B cell (primary cell): ENCODE results near the gene PTCRA. TPM values are rescaled to one million over a fixed set of nuclear protein-coding genes. Genes with fewer than 3 reads are reported as not detected.
"Not testable (repeated sequence)": the region's sequence is repeated elsewhere in the genome, so short reads cannot be mapped to it uniquely, and the experiment has no call there.

Experiments
- ATAC-seq: fragments of 200-7000 bp; cut with Tn5 transposase; one replicate; pipeline ENCODE4 v1.10.0; 2021; ENCODE audit warnings: low read depth, mild to moderate bottlenecking, moderate number of reproducible peaks, moderate library complexity
- CTCF ChIA-PET: fragments of 350-600 bp; sonication (Branson Sonifier 250); formaldehyde crosslinking; loops from one replicate; lab custom pipeline; 2021; ENCODE audit warnings: antibody characterized with exemption, inconsistent platforms; lab: Charles Lee
- POLR2A ChIA-PET: fragments of 350-600 bp; sonication (Branson Sonifier 250); formaldehyde crosslinking; loops from one replicate; lab custom pipeline; 2021; ENCODE audit warnings: antibody characterized with exemption; lab: Charles Lee
- DNase-seq: peaks from one replicate; pipeline ENCODE4 v3.0.0; 2013
- H2AFZ ChIP-seq: 2 replicates; pipeline ENCODE4 v1.6.1; 2012; ENCODE audit warnings: mild to moderate bottlenecking, low read depth, low read length; ENCODE audit not compliant: insufficient read depth, poor library complexity, severe bottlenecking
- H3K27ac ChIP-seq, 2 donors: 1 replicate in 1 of 2; 2 replicates in 1 of 2; pipeline ENCODE4 v1.5.1; 2012 to 2013; ENCODE audit warnings: low read length in 2 of 2, mild to moderate bottlenecking in 2 of 2, moderate library complexity in 1 of 2
- H3K27me3 ChIP-seq, 4 experiments: fragments of 200-600 bp in 1 of 4; sonication (generic) in 1 of 4; replicated peaks in 1 of 4; 1 replicate in 2 of 4; 2 replicates in 2 of 4; pipeline versions ENCODE4 v1.6.1 to v1.7.0; 2013 to 2016; ENCODE audit warnings: low read length in 3 of 4, mild to moderate bottlenecking in 2 of 4, mixed read lengths in 1 of 4, moderate library complexity in 1 of 4; ENCODE audit not compliant: insufficient read depth in 4 of 4, control insufficient read depth in 3 of 4; ENCODE audit errors: control extremely low read depth in 1 of 4
- H3K36me3 ChIP-seq, 2 experiments: replicated peaks in 1 of 2; 1 replicate in 1 of 2; 2 replicates in 1 of 2; pipeline versions ENCODE4 v1.6.1 to v1.7.1; 2013; ENCODE audit warnings: low read length in 1 of 2; ENCODE audit not compliant: insufficient read depth in 2 of 2, control insufficient read depth in 1 of 2; ENCODE audit errors: control extremely low read depth in 1 of 2, extremely low read depth in 1 of 2
- H3K4me1 ChIP-seq, 2 donors: fragments of 200-600 bp in 1 of 2; sonication (generic) in 1 of 2; 1 replicate in 1 of 2; 2 replicates in 1 of 2; pipeline versions ENCODE4 v1.5.1 to v1.6.1; 2013 to 2017; ENCODE audit warnings: low read length in 2 of 2; ENCODE audit not compliant: control insufficient read depth in 2 of 2, insufficient read depth in 2 of 2
- H3K4me2 ChIP-seq: replicated peaks from 2 replicates; pipeline ENCODE3; 2012; ENCODE audit warnings: mild to moderate bottlenecking, low read depth, low read length; ENCODE audit not compliant: poor library complexity, severe bottlenecking
- H3K4me3 ChIP-seq, 5 experiments: fragments of 200-600 bp in 1 of 5; sonication (generic) in 1 of 5; 1 replicate in 3 of 5; 2 replicates in 2 of 5; pipeline versions ENCODE4 v1.5.1 to v1.7.0; 2011 to 2016; ENCODE audit warnings: low read length in 4 of 5, mild to moderate bottlenecking in 4 of 5, low read depth in 2 of 5, control low read depth in 1 of 5, moderate library complexity in 1 of 5; ENCODE audit not compliant: insufficient read depth in 1 of 5; ENCODE audit errors: control extremely low read depth in 1 of 5, extremely low read depth in 1 of 5
- H3K79me2 ChIP-seq: fragments of 200-600 bp; sonication (generic); one replicate; pipeline ENCODE4 v1.6.0; 2016; ENCODE audit warnings: low read length; ENCODE audit not compliant: control insufficient read depth, insufficient read depth
- H3K9ac ChIP-seq: fragments of 200-600 bp; sonication (generic); 2 replicates; pipeline ENCODE4 v1.6.1; 2017; ENCODE audit warnings: mild to moderate bottlenecking, low read length, moderate library complexity
- H3K9me3 ChIP-seq, 3 donors: one replicate each; pipeline versions ENCODE4 v1.6.1 to v1.7.1; 2013; ENCODE audit warnings: low read length in 2 of 3; ENCODE audit not compliant: control insufficient read depth in 2 of 3, insufficient read depth in 1 of 3; ENCODE audit errors: control extremely low read depth in 1 of 3
- H4K20me1 ChIP-seq: 2 replicates; pipeline ENCODE4 v1.6.0; 2012; ENCODE audit warnings: mild to moderate bottlenecking, low read length; ENCODE audit not compliant: insufficient read depth, control insufficient read depth, poor library complexity, severe bottlenecking
- H3K27ac Mint-ChIP-seq: one replicate; pipeline ENCODE4 v1.8.0; 2021; ENCODE audit warnings: mixed read lengths
- H3K27me3 Mint-ChIP-seq: one replicate; pipeline ENCODE4 v1.8.0; 2021; ENCODE audit warnings: mixed read lengths
- H3K4me1 Mint-ChIP-seq: one replicate; pipeline ENCODE4 v1.8.0; 2021; ENCODE audit warnings: mixed read lengths
- H3K4me3 Mint-ChIP-seq: one replicate; pipeline ENCODE4 v1.8.0; 2021; ENCODE audit warnings: mixed read lengths
- H3K9me3 Mint-ChIP-seq: one replicate; pipeline ENCODE4 v1.8.0; 2022; ENCODE audit warnings: mixed read lengths; ENCODE audit not compliant: insufficient read depth
- EZH2 ChIP-seq: IDR thresholded peaks from 2 replicates; pipeline ENCODE4 v1.6.1; 2012; ENCODE audit warnings: borderline replicate concordance, low read depth, mild to moderate bottlenecking, moderate library complexity, low read length; ENCODE audit not compliant: insufficient read depth, poor library complexity, severe bottlenecking
- WGBS: methylation state at CpG from one replicate; pipeline ENCODE4 v1.1.5; 2013; ENCODE audit warnings: missing lambda C conversion rate; ENCODE audit not compliant: insufficient coverage; 5-methylcytosine and 5-hydroxymethylcytosine counted together
- intact Hi-C: fragments of 100-400 bp; cut with micrococcal nuclease; formaldehyde crosslinking; loops from one replicate; pipeline ENCODE4 v1.10.0; 2022
- polyA plus RNA-seq: library from polyadenylated mRNA; depleted of rRNA; stranded (reverse); fragments of >200 nt; gene quantifications from 2 replicates; pipeline ENCODE4 v1.2.3, GENCODE V29; 2012
- total RNA-seq, 2 donors: library from RNA; stranded (reverse); fragments of 120-200 nt in 1 of 2; gene quantifications; 1 replicate in 1 of 2; 2 replicates in 1 of 2; pipeline versions ENCODE4 v1.2.3 to v1.2.4, GENCODE V29; 2013 to 2022
- TF ChIP-seq, protein P1 (sequence below): fragments of 200-600 bp; IDR thresholded peaks from one replicate; pipeline ENCODE4 v1.8.0; 2022; ENCODE audit warnings: antibody characterized with exemption, mild to moderate bottlenecking

The PTCRA gene
- total and polyA plus RNA-seq, 2 donors (not counting 1 experiment from before 2014, with no cell fraction given), result not detected

DNA sequence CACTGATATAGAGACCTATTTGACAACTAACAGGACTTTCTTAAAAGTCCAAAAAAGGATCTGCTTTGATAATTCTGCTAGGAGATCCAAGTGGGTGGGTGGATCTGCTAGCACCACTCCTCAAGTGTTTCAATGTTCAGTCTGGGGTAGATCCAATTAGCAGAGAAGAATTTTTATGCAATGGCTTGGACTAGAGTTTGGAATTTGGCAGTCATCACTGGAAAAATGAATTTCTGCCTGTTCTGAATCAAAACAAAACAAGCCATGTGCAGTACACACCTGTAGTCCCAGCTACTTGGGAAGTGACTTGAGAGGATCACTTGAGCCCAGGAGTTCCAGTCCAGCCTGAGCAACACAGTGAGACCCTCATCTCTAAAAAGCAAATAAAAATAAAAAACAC lies 32.1 kb downstream of the PTCRA start:
- no peak for DNase-seq
- Histone ChIP-seq H3K27ac (no peak overlapping the region), H3K79me2 (no peaks in the 10 kb centered on the region), H3K27me3 (no peaks in the 10 kb centered on the region), H4K20me1 (no peaks in the 10 kb centered on the region), H3K4me3 (no peak overlapping the region), H3K4me1 (no peaks in the 10 kb centered on the region), H3K9me3 (no peaks in the 10 kb centered on the region), H3K36me3 (peaks cover 4 to 38% of the 10 kb centered on the region in 2 experiments), H2AFZ (no peak overlapping the region), H3K4me2 (no peak overlapping the region), H3K9ac (no peak overlapping the region)
- Mint-ChIP-seq H3K4me3 (no peak overlapping the region), H3K9me3 (no peaks in the 10 kb centered on the region), H3K27ac (no peak overlapping the region), H3K4me1 (no peaks in the 10 kb centered on the region), H3K27me3 (no peaks in the 10 kb centered on the region)
- intact Hi-C loops, result no loop called here
- CTCF ChIA-PET, result no interaction called here
- ATAC-seq, result no peak
- TF ChIP-seq EZH2, result no peak
- TF ChIP-seq, protein P1, sequence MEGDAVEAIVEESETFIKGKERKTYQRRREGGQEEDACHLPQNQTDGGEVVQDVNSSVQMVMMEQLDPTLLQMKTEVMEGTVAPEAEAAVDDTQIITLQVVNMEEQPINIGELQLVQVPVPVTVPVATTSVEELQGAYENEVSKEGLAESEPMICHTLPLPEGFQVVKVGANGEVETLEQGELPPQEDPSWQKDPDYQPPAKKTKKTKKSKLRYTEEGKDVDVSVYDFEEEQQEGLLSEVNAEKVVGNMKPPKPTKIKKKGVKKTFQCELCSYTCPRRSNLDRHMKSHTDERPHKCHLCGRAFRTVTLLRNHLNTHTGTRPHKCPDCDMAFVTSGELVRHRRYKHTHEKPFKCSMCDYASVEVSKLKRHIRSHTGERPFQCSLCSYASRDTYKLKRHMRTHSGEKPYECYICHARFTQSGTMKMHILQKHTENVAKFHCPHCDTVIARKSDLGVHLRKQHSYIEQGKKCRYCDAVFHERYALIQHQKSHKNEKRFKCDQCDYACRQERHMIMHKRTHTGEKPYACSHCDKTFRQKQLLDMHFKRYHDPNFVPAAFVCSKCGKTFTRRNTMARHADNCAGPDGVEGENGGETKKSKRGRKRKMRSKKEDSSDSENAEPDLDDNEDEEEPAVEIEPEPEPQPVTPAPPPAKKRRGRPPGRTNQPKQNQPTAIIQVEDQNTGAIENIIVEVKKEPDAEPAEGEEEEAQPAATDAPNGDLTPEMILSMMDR, result no peak
- POLR2A ChIA-PET, result interaction anchor here (0.7 kb wide), 1 partner anchor 220 kb away, joined by 5 read pairs; no protein-coding TSS in a partner anchor

- DNase-seq (no peak), ATAC-seq (no peak)
- Histone ChIP-seq H4K20me1 (no peaks in the 10 kb centered on the region), H3K36me3 (peaks cover 0 to 6% of the 10 kb centered on the region in 2 experiments), H3K4me2 (no peak overlapping the region), H3K27me3 (no peaks in the 10 kb centered on the region), H3K27ac (no peak overlapping the region), H3K79me2 (no peaks in the 10 kb centered on the region), H2AFZ (no peak overlapping the region), H3K4me3 (no peak overlapping the region), H3K4me1 (no peaks in the 10 kb centered on the region), H3K9ac (no peak overlapping the region), H3K9me3 (no peaks in the 10 kb centered on the region)
- intact Hi-C loops, result no loop called here
- Mint-ChIP-seq H3K27ac (no peak overlapping the region), H3K4me1 (no peaks in the 10 kb centered on the region), H3K9me3 (no peaks in the 10 kb centered on the region), H3K4me3 (no peak overlapping the region), H3K27me3 (no peaks in the 10 kb centered on the region)
- ChIA-PET POLR2A (no interaction called here), CTCF (no interaction called here)
- 100% methylated on average over 1 of the region's 4 CpGs for WGBS
- TF ChIP-seq EZH2, result no peak
- TF ChIP-seq, protein P1, result no peak
Observed at GRCh38 chr6:42952389-42952788, 36.5 kb downstream of the PTCRA start.

GRCh38 chr6:42954405-42954804 lies 38.6 kb downstream of the PTCRA start:
- WGBS, result 93% methylated on average over 3 of the region's 4 CpGs
- intact Hi-C loops, H3K27ac ChIP-seq, DNase-seq, H3K4me1 ChIP-seq, H3K9ac ChIP-seq, H3K4me2 ChIP-seq, H3K36me3 ChIP-seq, CTCF ChIA-PET, H3K27ac Mint-ChIP-seq, H4K20me1 ChIP-seq, H3K79me2 ChIP-seq, H3K9me3 Mint-ChIP-seq, H2AFZ ChIP-seq, H3K9me3 ChIP-seq, H3K4me3 ChIP-seq, H3K4me3 Mint-ChIP-seq, H3K4me1 Mint-ChIP-seq, H3K27me3 Mint-ChIP-seq, H3K27me3 ChIP-seq, ATAC-seq, POLR2A ChIA-PET: not testable (repeated sequence)
